ENCODE data around the gene KSR2. TPM values are rescaled to one million over a fixed set of nuclear protein-coding genes. Genes with fewer than 3 reads are reported as not detected.

The KSR2 gene
- total RNA-seq, 1 donor, result under 0.01 TPM

GRCh38 chr12:117491711-117492110, 477.1 kb downstream of the KSR2 start:
- H3K27ac ChIP-seq (ENCODE audit: low read depth, low read length), result no peak overlapping the region
- no peaks in the 10 kb centered on the region for H3K9me3 ChIP-seq (ENCODE audit: low read depth, low read length)
- no peaks in the 10 kb centered on the region for H4K20me1 ChIP-seq (ENCODE audit: insufficient read depth, low read length)
- H3K79me2 ChIP-seq (ENCODE audit: insufficient read depth, low read length), result no peaks in the 10 kb centered on the region
- TF ChIP-seq CTCF (IDR thresholded peaks at IDR 0.05; ENCODE audit: extremely low read depth, low read depth, low read length), result no peak
- DNase-seq (ENCODE audit: insufficient read length, low spot score, missing footprints), result no peak
- H3K4me2 ChIP-seq (ENCODE audit: insufficient read depth, low read length), result no peak overlapping the region
- H2AFZ ChIP-seq (ENCODE audit: low read length), result no peak overlapping the region
- H3K36me3 ChIP-seq (ENCODE audit: insufficient read depth, low read length), result no peaks in the 10 kb centered on the region
- H3K4me1 ChIP-seq (ENCODE audit: insufficient read depth, low read length), result peaks cover 9% of the 10 kb centered on the region
- no peaks in the 10 kb centered on the region for H3K27me3 ChIP-seq (ENCODE audit: insufficient read depth, low read length)
- H3K4me3 ChIP-seq (ENCODE audit: insufficient read depth, low read length), result no peak overlapping the region

GRCh38 chr12:117490130-117490529, 478.7 kb downstream of the KSR2 start:
- Histone ChIP-seq H3K9me3 (ENCODE audit: low read depth, low read length) (no peaks in the 10 kb centered on the region), H3K27ac (ENCODE audit: low read depth, low read length) (no peak overlapping the region), H2AFZ (ENCODE audit: low read length) (no peak overlapping the region), H3K36me3 (ENCODE audit: insufficient read depth, low read length) (no peaks in the 10 kb centered on the region), H4K20me1 (ENCODE audit: insufficient read depth, low read length) (no peaks in the 10 kb centered on the region), H3K4me2 (ENCODE audit: insufficient read depth, low read length) (no peak overlapping the region), H3K4me3 (ENCODE audit: insufficient read depth, low read length) (no peak overlapping the region), H3K27me3 (ENCODE audit: insufficient read depth, low read length) (no peaks in the 10 kb centered on the region), H3K4me1 (ENCODE audit: insufficient read depth, low read length) (peaks cover 9% of the 10 kb centered on the region), H3K79me2 (ENCODE audit: insufficient read depth, low read length) (no peaks in the 10 kb centered on the region)
- TF ChIP-seq CTCF (IDR thresholded peaks at IDR 0.05; ENCODE audit: extremely low read depth, low read depth, low read length), result no peak
- DNase-seq (ENCODE audit: insufficient read length, low spot score, missing footprints), result no peak

- Histone ChIP-seq H3K9me3 (ENCODE audit: low read depth, low read length) (no peaks in the 10 kb centered on the region), H3K4me2 (ENCODE audit: insufficient read depth, low read length) (no peak overlapping the region), H3K27me3 (ENCODE audit: insufficient read depth, low read length) (no peaks in the 10 kb centered on the region), H2AFZ (ENCODE audit: low read length) (no peak overlapping the region), H4K20me1 (ENCODE audit: insufficient read depth, low read length) (no peaks in the 10 kb centered on the region), H3K36me3 (ENCODE audit: insufficient read depth, low read length) (no peaks in the 10 kb centered on the region), H3K4me3 (ENCODE audit: insufficient read depth, low read length) (no peak overlapping the region), H3K79me2 (ENCODE audit: insufficient read depth, low read length) (no peaks in the 10 kb centered on the region), H3K4me1 (ENCODE audit: insufficient read depth, low read length) (peaks cover 9% of the 10 kb centered on the region), H3K27ac (ENCODE audit: low read depth, low read length) (no peak overlapping the region)
- DNase-seq (ENCODE audit: insufficient read length, low spot score, missing footprints), result no peak
- no peak for TF ChIP-seq CTCF (IDR thresholded peaks at IDR 0.05; ENCODE audit: extremely low read depth, low read depth, low read length)
These were observed 479.1 kb downstream of the KSR2 start for GRCh38 chr12:117489671-117490070.

- no peaks in the 10 kb centered on the region for H4K20me1 ChIP-seq (ENCODE audit: insufficient read depth, low read length)
- DNase-seq (ENCODE audit: insufficient read length, low spot score, missing footprints), result peak; percentile 82
- H3K36me3 ChIP-seq (ENCODE audit: insufficient read depth, low read length), result no peaks in the 10 kb centered on the region
- no peak for TF ChIP-seq CTCF (IDR thresholded peaks at IDR 0.05; ENCODE audit: extremely low read depth, low read depth, low read length)
- H3K27me3 ChIP-seq (ENCODE audit: insufficient read depth, low read length), result no peaks in the 10 kb centered on the region
- no peak overlapping the region for H3K27ac ChIP-seq (ENCODE audit: low read depth, low read length)
- H3K4me3 ChIP-seq (ENCODE audit: insufficient read depth, low read length), result no peak overlapping the region
- no peaks in the 10 kb centered on the region for H3K79me2 ChIP-seq (ENCODE audit: insufficient read depth, low read length)
- H3K4me2 ChIP-seq (ENCODE audit: insufficient read depth, low read length), result peak overlapping the region; percentile 36
- peaks cover 9% of the 10 kb centered on the region for H3K4me1 ChIP-seq (ENCODE audit: insufficient read depth, low read length)
- H2AFZ ChIP-seq (ENCODE audit: low read length), result no peak overlapping the region
- H3K9me3 ChIP-seq (ENCODE audit: low read depth, low read length), result no peaks in the 10 kb centered on the region
These were observed 481.7 kb downstream of the KSR2 start for GRCh38 chr12:117486840-117487659.

Measured in osteoblast (primary cell).